Mononuclear cell (primary cell): ENCODE measurements around the gene CCL15. TPM values are rescaled to one million over a fixed set of nuclear protein-coding genes. Genes with fewer than 3 reads are reported as not detected.

Experiments
- total RNA-seq: library from RNA; depleted of rRNA; stranded (reverse); fragments of >200 nt; gene quantifications from one replicate; pipeline ENCODE4 v1.2.3, GENCODE V29; 2012

Gene CCL15
- total RNA-seq, 1 donor: not detected

Other genes starting within 250 kb of the CCL15 start
- under 0.01 TPM for gene GAS2L2, start 248.3 kb downstream of the CCL15 start, total RNA-seq
- gene C17orf50, start 240.7 kb downstream of the CCL15 start, total RNA-seq: not detected
- 8.1 TPM for gene MMP28, start 205.9 kb downstream of the CCL15 start, total RNA-seq
- gene TAF15, start 192.1 kb downstream of the CCL15 start, total RNA-seq: 72.4 TPM
- gene HEATR9, start 132.7 kb downstream of the CCL15 start, total RNA-seq: 0.63 TPM
- gene CCL5, start 121.2 kb downstream of the CCL15 start, total RNA-seq: 139 TPM
- gene RDM1, start 70.8 kb downstream of the CCL15 start, total RNA-seq: not detected
- not detected for gene LYZL6, start 57.8 kb downstream of the CCL15 start, total RNA-seq
- not detected for gene CCL16, start 20.1 kb downstream of the CCL15 start, total RNA-seq
- not detected for gene CCL14, start 14.8 kb downstream of the CCL15 start, total RNA-seq
- not detected for gene CCL23, start 16.4 kb upstream of the CCL15 start, total RNA-seq
- 0.31 TPM for gene CCL18, start 62.7 kb upstream of the CCL15 start, total RNA-seq
- gene CCL3, start 88.6 kb upstream of the CCL15 start, total RNA-seq: 1,287 TPM
- 482 TPM for gene CCL4, start 102.3 kb upstream of the CCL15 start, total RNA-seq
- not detected for gene TBC1D3B, start 175.1 kb upstream of the CCL15 start, total RNA-seq
- gene CCL3L1, start 195.2 kb upstream of the CCL15 start, total RNA-seq: 169 TPM
- 7.9 TPM for gene CCL4L2, start 209.5 kb upstream of the CCL15 start, total RNA-seq